Measurements from ENCODE around the gene FAM118B. TPM values are rescaled to one million over a fixed set of nuclear protein-coding genes. Genes with fewer than 3 reads are reported as not detected.

Gene FAM118B
- total RNA-seq, 2 donors from 2014 or later = 6.7 to 36.9 TPM

GRCh38 chr11:126190792-126191191 lies 20.8 kb upstream of the FAM118B start:
- 94 to 97% methylated on average over 8 to 14 of the region's 14 CpGs for WGBS, 2 donors
- intact Hi-C loops (cut with DNase I) = loop anchor here (5.0 kb wide), 1 partner anchor 268 kb away; no protein-coding TSS in a partner anchor
- ATAC-seq = no peak

GRCh38 chr11:126191379-126192073 lies 20.1 kb upstream of the FAM118B start:
- no peak overlapping the region for H3K27ac ChIP-seq
- no peaks in the 10 kb centered on the region for H3K9me3 ChIP-seq
- no peaks in the 10 kb centered on the region for H3K4me1 ChIP-seq
- TF ChIP-seq, protein P1, sequence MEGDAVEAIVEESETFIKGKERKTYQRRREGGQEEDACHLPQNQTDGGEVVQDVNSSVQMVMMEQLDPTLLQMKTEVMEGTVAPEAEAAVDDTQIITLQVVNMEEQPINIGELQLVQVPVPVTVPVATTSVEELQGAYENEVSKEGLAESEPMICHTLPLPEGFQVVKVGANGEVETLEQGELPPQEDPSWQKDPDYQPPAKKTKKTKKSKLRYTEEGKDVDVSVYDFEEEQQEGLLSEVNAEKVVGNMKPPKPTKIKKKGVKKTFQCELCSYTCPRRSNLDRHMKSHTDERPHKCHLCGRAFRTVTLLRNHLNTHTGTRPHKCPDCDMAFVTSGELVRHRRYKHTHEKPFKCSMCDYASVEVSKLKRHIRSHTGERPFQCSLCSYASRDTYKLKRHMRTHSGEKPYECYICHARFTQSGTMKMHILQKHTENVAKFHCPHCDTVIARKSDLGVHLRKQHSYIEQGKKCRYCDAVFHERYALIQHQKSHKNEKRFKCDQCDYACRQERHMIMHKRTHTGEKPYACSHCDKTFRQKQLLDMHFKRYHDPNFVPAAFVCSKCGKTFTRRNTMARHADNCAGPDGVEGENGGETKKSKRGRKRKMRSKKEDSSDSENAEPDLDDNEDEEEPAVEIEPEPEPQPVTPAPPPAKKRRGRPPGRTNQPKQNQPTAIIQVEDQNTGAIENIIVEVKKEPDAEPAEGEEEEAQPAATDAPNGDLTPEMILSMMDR (IDR thresholded peaks at IDR 0.05) = no peak
- TF ChIP-seq POLR2A (IDR thresholded peaks at IDR 0.05) = no peak
- ATAC-seq (no peak), DNase-seq (no peak)
- intact Hi-C loops (cut with DNase I) = loop anchor here (5.0 kb wide), 1 partner anchor 269 kb away; no protein-coding TSS in a partner anchor
- H3K4me3 ChIP-seq = no peak overlapping the region
- 97 to 100% methylated on average over 6 to 11 of the region's 11 CpGs for WGBS, 2 donors
- no peaks in the 10 kb centered on the region for H3K27me3 ChIP-seq
- H3K36me3 ChIP-seq (replicated peaks in 1 of 2; ENCODE audit: insufficient read depth in 1 of 2, low read depth in 2 of 2) = no peaks in the 10 kb centered on the region

More at GRCh38 chr11:126190792-126191191, 20.8 kb upstream of the FAM118B start:
- Histone ChIP-seq H3K27me3 (no peaks in the 10 kb centered on the region), H3K4me1 (no peaks in the 10 kb centered on the region), H3K4me3 (no peak overlapping the region), H3K27ac (no peak overlapping the region), H3K36me3 (replicated peaks in 1 of 2; ENCODE audit: insufficient read depth in 1 of 2, low read depth in 2 of 2) (no peaks in the 10 kb centered on the region), H3K9me3 (no peaks in the 10 kb centered on the region)
- DNase-seq = no peak
- no peak for TF ChIP-seq POLR2A (IDR thresholded peaks at IDR 0.05)

DNA sequence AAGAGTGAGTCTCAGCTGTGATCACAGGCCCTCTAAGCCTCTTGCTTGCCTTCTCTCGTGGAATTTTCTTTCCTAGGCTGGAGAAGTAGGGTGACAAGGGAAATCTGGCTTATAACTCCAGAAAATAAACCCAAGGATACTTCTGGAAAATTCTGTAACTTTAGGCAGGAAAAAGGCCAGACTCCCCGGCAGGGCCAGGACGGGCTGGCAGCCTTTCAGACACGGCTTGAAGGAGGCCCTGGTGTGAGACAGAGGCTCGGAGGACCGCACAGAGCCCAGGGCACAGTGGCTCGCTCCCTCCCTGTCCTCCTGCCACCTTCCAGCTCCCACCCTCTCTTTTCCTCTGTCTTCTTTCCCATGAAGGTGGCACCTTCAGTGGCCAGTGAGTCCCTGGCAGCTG lies 19.2 kb upstream of the FAM118B start:
- DNase-seq = no peak

GRCh38 chr11:126193038-126193478 lies 18.5 kb upstream of the FAM118B start:
- Histone ChIP-seq H3K36me3 (replicated peaks in 1 of 2; ENCODE audit: insufficient read depth in 1 of 2, low read depth in 2 of 2) (peaks cover 0 to 6% of the 10 kb centered on the region in 2 donors), H3K4me1 (no peaks in the 10 kb centered on the region), H3K9me3 (no peaks in the 10 kb centered on the region), H3K27me3 (no peaks in the 10 kb centered on the region), H3K27ac (no peak overlapping the region), H3K4me3 (no peak overlapping the region)
- TF ChIP-seq POLR2A (IDR thresholded peaks at IDR 0.05) = no peak
- TF ChIP-seq, protein P1 (IDR thresholded peaks at IDR 0.05) = no peak
- DNase-seq = no peak
- intact Hi-C loops (cut with DNase I) = loop anchor here (5.0 kb wide), 1 partner anchor 271 kb away; no protein-coding TSS in a partner anchor
- WGBS, 2 donors = 94 to 96% methylated on average over 9 to 16 of the region's 16 CpGs
- ATAC-seq = no peak

More for the DNA sequence above, 19.2 kb upstream of the FAM118B start:
- Histone ChIP-seq H3K36me3 (replicated peaks in 1 of 2; ENCODE audit: insufficient read depth in 1 of 2, low read depth in 2 of 2) (peaks cover 0 to 2% of the 10 kb centered on the region in 2 donors), H3K27ac (no peak overlapping the region), H3K9me3 (no peaks in the 10 kb centered on the region), H3K27me3 (no peaks in the 10 kb centered on the region), H3K4me3 (no peak overlapping the region), H3K4me1 (no peaks in the 10 kb centered on the region)
- intact Hi-C loops (cut with DNase I) = loop anchor here (5.0 kb wide), 1 partner anchor 270 kb away; no protein-coding TSS in a partner anchor
- 82% methylated on average over 7 of the region's 7 CpGs for WGBS, 2 donors
- ATAC-seq = no peak
- no peak for TF ChIP-seq POLR2A (IDR thresholded peaks at IDR 0.05)
- TF ChIP-seq, protein P1 (IDR thresholded peaks at IDR 0.05) = no peak

DNA sequence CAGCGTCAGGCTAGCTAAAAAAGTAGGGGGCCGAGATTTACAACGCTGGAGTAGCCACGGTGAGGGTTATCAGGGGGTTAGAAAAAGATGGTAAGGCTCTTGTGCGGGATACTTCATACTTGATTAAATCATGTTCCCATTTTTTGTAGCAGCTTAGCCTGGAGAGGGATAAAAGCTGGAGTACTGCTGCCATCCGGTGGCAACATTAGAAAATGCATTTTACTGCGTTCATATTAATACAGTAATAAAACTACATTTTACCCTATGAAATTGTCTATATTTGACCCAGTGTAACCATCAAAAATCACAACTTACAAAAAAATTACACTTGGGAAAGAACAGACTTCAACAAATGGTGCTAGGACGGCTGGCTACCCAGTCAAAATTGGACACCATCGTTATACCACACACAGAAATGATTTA lies 17.4 kb upstream of the FAM118B start:
- TF ChIP-seq, protein P1 (IDR thresholded peaks at IDR 0.05) = peak; percentile 43 to 82 (median 77)
- TF ChIP-seq POLR2A (IDR thresholded peaks at IDR 0.05) = no peak
- no peaks in the 10 kb centered on the region for H3K9me3 ChIP-seq
- ATAC-seq (peak; percentile 60), DNase-seq (peak; percentile 42 to 64 (median 56))
- no peaks in the 10 kb centered on the region for H3K27me3 ChIP-seq
- H3K36me3 ChIP-seq (replicated peaks in 1 of 2; ENCODE audit: insufficient read depth in 1 of 2, low read depth in 2 of 2) = peaks cover 0 to 6% of the 10 kb centered on the region in 2 donors
- intact Hi-C loops (cut with DNase I) = loop anchor here (5.0 kb wide), 1 partner anchor 272 kb away; no protein-coding TSS in a partner anchor
- H3K27ac ChIP-seq = no peak overlapping the region
- H3K4me3 ChIP-seq = no peak overlapping the region
- H3K4me1 ChIP-seq = no peaks in the 10 kb centered on the region
- 35 to 36% methylated on average over 9 of the region's 9 CpGs for WGBS, 2 donors

Measured in body of pancreas (tissue), 4 donors.